NCI-H82 (cell line): ENCODE results near the gene C12orf60.
A peak's percentile ranks its signal among the peaks of the same experiment; 100 is the strongest.

Experiments
- DNase-seq: peaks from one replicate; lab custom pipeline; 2025; lab: John Stamatoyannopoulos, UW

C12orf60 gene

GRCh38 chr12:14776236-14776961 is 27.1 kb upstream of the C12orf60 start:
- no peak for DNase-seq

GRCh38 chr12:14777271-14777670 is 26.2 kb upstream of the C12orf60 start:
- no peak for DNase-seq

- no peak for DNase-seq
These were observed 23.6 kb upstream of the C12orf60 start for GRCh38 chr12:14779834-14780233.

- no peak for DNase-seq
These were observed 22.6 kb upstream of the C12orf60 start for GRCh38 chr12:14780859-14781258.

- DNase-seq = no peak
These were observed 21.9 kb upstream of the C12orf60 start for GRCh38 chr12:14781563-14781962.

- DNase-seq = no peak
These were observed 20.7 kb upstream of the C12orf60 start for GRCh38 chr12:14782756-14783155.

- DNase-seq = no peak
These were observed 19.0 kb upstream of the C12orf60 start for GRCh38 chr12:14784471-14784870.

- DNase-seq = no peak
These were observed 17.9 kb upstream of the C12orf60 start for GRCh38 chr12:14785568-14785967.

GRCh38 chr12:14795028-14795448 is 8.4 kb upstream of the C12orf60 start:
- DNase-seq = no peak

- no peak for DNase-seq
These were observed 1.2 kb upstream of the C12orf60 start for GRCh38 chr12:14802247-14802646.

GRCh38 chr12:14802721-14803010 is 804 bp upstream of the C12orf60 start:
- DNase-seq = no peak

GRCh38 chr12:14803830-14804160 is 325 bp downstream of the C12orf60 start:
- DNase-seq = peak; percentile 90

GRCh38 chr12:14810167-14810952 is 6.9 kb downstream of the C12orf60 start:
- DNase-seq = no peak

- DNase-seq = peak; percentile 48
These were observed 7.5 kb downstream of the C12orf60 start for GRCh38 chr12:14810953-14811483.

- DNase-seq = no peak
These were observed 8.0 kb downstream of the C12orf60 start for GRCh38 chr12:14811486-14811885.

- no peak for DNase-seq
These were observed 10.5 kb downstream of the C12orf60 start, which contains the start of gene SMCO3 for GRCh38 chr12:14814014-14814413. Gene SMCO3 (minus strand): TSS chr12:14814182. CDS start chr12:14806680, 7,502 bp downstream.

GRCh38 chr12:14824012-14824634 is 20.7 kb downstream of the C12orf60 start:
- no peak for DNase-seq

- DNase-seq = no peak
These were observed 21.8 kb downstream of the C12orf60 start for GRCh38 chr12:14825256-14825655.

- DNase-seq = no peak
These were observed 23.0 kb downstream of the C12orf60 start for GRCh38 chr12:14826491-14826890.

- DNase-seq = no peak
These were observed 23.6 kb downstream of the C12orf60 start for GRCh38 chr12:14827043-14827442.

- peak; percentile 40 for DNase-seq
These were observed 25.4 kb downstream of the C12orf60 start for GRCh38 chr12:14828892-14829291.

GRCh38 chr12:14833336-14833735 is 29.9 kb downstream of the C12orf60 start:
- DNase-seq = no peak

- no peak for DNase-seq
These were observed 30.5 kb downstream of the C12orf60 start for GRCh38 chr12:14833952-14834351.
